Natural killer cell (primary cell): ENCODE results near the gene LSM5. TPM values are rescaled to one million over a fixed set of nuclear protein-coding genes. Genes with fewer than 3 reads are reported as not detected.

Source experiments
- ATAC-seq, 3 donors: fragments of 150-1000 bp in 2 of 3; fragments of 200-7000 bp in 1 of 3; cut with Tn5 transposase; 1 replicate in 1 of 3; 2 replicates in 2 of 3; pipeline ENCODE4 v1.10.0; 2021; ENCODE audit warnings: mild to moderate bottlenecking in 2 of 3, moderate library complexity in 2 of 3
- DNase-seq, 2 donors: peaks; one replicate each; pipeline versions ENCODE4 v3.0.0 to v3.0.0-alpha.2; 2013 to 2021; ENCODE audit warnings: mixed read lengths in 1 of 2
- H3K27ac ChIP-seq: one replicate; pipeline ENCODE4 v1.5.1; 2013; ENCODE audit warnings: mild to moderate bottlenecking, low read length
- H3K27me3 ChIP-seq: one replicate; pipeline ENCODE4 v1.6.1; 2013; ENCODE audit warnings: low read length; ENCODE audit not compliant: control insufficient read depth, insufficient read depth
- H3K36me3 ChIP-seq: one replicate; pipeline ENCODE4 v1.6.1; 2013; ENCODE audit warnings: low read length; ENCODE audit not compliant: control insufficient read depth, insufficient read depth
- H3K4me1 ChIP-seq: one replicate; pipeline ENCODE4 v1.6.1; 2013; ENCODE audit warnings: low read length; ENCODE audit not compliant: control insufficient read depth, insufficient read depth
- H3K4me3 ChIP-seq: one replicate; pipeline ENCODE4 v1.5.1; 2013; ENCODE audit warnings: low read length
- H3K9me3 ChIP-seq: one replicate; pipeline ENCODE4 v1.6.1; 2013; ENCODE audit warnings: low read length; ENCODE audit not compliant: control insufficient read depth, insufficient read depth
- H3K27ac Mint-ChIP-seq, 2 donors: one replicate each; pipeline ENCODE4 v1.8.0; 2022; ENCODE audit warnings: mild to moderate bottlenecking in 2 of 2, mixed read lengths in 2 of 2, moderate library complexity in 1 of 2
- H3K27me3 Mint-ChIP-seq, 2 donors: one replicate each; pipeline ENCODE4 v1.8.0; 2022; ENCODE audit warnings: low read depth in 2 of 2, mixed read lengths in 2 of 2
- H3K36me3 Mint-ChIP-seq: one replicate; pipeline ENCODE4 v1.8.0; 2022; ENCODE audit warnings: mixed read lengths
- H3K4me1 Mint-ChIP-seq, 2 donors: one replicate each; pipeline ENCODE4 v1.8.0; 2022; ENCODE audit warnings: mixed read lengths in 2 of 2
- H3K4me3 Mint-ChIP-seq: one replicate; pipeline ENCODE4 v1.8.0; 2022; ENCODE audit warnings: mild to moderate bottlenecking, moderate library complexity, mixed read lengths
- H3K9me3 Mint-ChIP-seq, 2 donors: one replicate each; pipeline ENCODE4 v1.8.0; 2022; ENCODE audit warnings: mixed read lengths in 2 of 2
- WGBS: methylation state at CpG from one replicate; pipeline ENCODE4 v1.1.7; 2013; ENCODE audit warnings: missing lambda C conversion rate; ENCODE audit not compliant: insufficient coverage; 5-methylcytosine and 5-hydroxymethylcytosine counted together
- intact Hi-C: fragments of 100-400 bp; cut with micrococcal nuclease; formaldehyde crosslinking; loops from one replicate; pipeline ENCODE4 v1.14.2; 2022
- total RNA-seq, 4 donors: library from RNA; stranded (reverse); fragments of 120-200 nt in 1 of 4; gene quantifications; one replicate each; pipeline versions ENCODE4 v1.2.3 to v1.2.4, GENCODE V29; 2013 to 2022
- TF ChIP-seq, protein P1 (sequence below): fragments of 200-600 bp; IDR thresholded peaks from one replicate; pipeline ENCODE4 v1.8.0; 2022; ENCODE audit warnings: antibody characterized with exemption

The LSM5 gene
- total RNA-seq, 3 donors from 2014 or later (not counting 1 experiment from before 2014, with no cell fraction given), result 16.0 to 21.2 (median 21.1) TPM

DNA sequence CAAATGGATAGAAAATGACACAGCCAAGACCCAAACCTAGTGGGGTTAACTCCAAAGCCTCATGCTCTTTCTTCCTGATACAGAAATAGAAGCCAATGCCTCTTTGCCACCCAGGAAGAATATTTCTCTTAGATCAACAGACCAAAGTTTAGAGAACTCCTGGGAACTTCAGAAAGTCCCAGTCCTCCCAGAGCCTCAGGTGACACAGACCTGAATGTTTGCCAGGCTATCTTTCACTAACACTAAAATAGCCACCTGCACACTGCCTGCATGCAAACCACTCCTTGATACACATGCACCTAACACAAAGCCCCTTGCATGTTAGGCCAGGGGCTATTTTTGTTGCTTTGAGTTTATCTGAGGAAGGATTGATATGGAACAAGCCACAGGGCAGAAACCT, 27.7 kb downstream of the LSM5 start:
- Histone ChIP-seq H3K9me3 (no peaks in the 10 kb centered on the region), H3K4me1 (no peaks in the 10 kb centered on the region), H3K27me3 (no peaks in the 10 kb centered on the region), H3K36me3 (no peaks in the 10 kb centered on the region), H3K27ac (no peak overlapping the region), H3K4me3 (no peak overlapping the region)
- TF ChIP-seq, protein P1, sequence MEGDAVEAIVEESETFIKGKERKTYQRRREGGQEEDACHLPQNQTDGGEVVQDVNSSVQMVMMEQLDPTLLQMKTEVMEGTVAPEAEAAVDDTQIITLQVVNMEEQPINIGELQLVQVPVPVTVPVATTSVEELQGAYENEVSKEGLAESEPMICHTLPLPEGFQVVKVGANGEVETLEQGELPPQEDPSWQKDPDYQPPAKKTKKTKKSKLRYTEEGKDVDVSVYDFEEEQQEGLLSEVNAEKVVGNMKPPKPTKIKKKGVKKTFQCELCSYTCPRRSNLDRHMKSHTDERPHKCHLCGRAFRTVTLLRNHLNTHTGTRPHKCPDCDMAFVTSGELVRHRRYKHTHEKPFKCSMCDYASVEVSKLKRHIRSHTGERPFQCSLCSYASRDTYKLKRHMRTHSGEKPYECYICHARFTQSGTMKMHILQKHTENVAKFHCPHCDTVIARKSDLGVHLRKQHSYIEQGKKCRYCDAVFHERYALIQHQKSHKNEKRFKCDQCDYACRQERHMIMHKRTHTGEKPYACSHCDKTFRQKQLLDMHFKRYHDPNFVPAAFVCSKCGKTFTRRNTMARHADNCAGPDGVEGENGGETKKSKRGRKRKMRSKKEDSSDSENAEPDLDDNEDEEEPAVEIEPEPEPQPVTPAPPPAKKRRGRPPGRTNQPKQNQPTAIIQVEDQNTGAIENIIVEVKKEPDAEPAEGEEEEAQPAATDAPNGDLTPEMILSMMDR, result no peak
- Mint-ChIP-seq H3K27me3 (peaks cover 0 to 4% of the 10 kb centered on the region in 2 donors), H3K27ac (no peak overlapping the region), H3K36me3 (no peaks in the 10 kb centered on the region), H3K9me3 (no peaks in the 10 kb centered on the region), H3K4me1 (no peaks in the 10 kb centered on the region), H3K4me3 (no peak overlapping the region)
- DNase-seq (no peak), ATAC-seq (no peak)
- intact Hi-C loops, result no loop called here

DNA sequence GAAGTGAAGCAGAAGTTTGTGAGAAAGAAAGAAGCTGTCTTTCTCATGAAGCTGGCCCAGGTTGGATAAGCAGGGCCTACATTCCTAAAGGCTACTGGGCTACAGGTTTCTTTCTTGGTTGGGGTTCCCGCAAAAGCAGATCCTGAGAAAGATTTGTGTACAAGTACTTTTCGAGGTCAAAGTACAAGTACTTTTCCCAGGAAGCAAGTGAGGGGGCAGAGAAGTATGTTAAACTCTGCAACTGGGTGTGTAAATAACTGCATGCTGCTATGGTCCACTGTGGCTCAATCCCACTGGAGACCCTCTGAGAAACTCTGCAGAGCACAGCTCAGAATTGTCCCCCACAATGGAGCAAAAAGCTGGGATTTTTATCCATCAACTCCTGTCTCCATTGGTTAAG, 28.7 kb downstream of the LSM5 start:
- Histone ChIP-seq H3K36me3 (no peaks in the 10 kb centered on the region), H3K4me3 (no peak overlapping the region), H3K27ac (no peak overlapping the region), H3K27me3 (no peaks in the 10 kb centered on the region), H3K4me1 (no peaks in the 10 kb centered on the region), H3K9me3 (no peaks in the 10 kb centered on the region)
- Mint-ChIP-seq H3K27ac (no peak overlapping the region), H3K4me1 (no peaks in the 10 kb centered on the region), H3K36me3 (no peaks in the 10 kb centered on the region), H3K27me3 (peaks cover 3 to 7% of the 10 kb centered on the region in 2 donors), H3K9me3 (no peaks in the 10 kb centered on the region), H3K4me3 (no peak overlapping the region)
- DNase-seq (no peak), ATAC-seq (no peak)
- 93% methylated on average over 2 of the region's 2 CpGs for WGBS
- intact Hi-C loops, result no loop called here
- TF ChIP-seq, protein P1, result no peak

GRCh38 chr7:32459788-32460187, 30.4 kb downstream of the LSM5 start:
- no peaks in the 10 kb centered on the region for H3K27me3 ChIP-seq

DNA sequence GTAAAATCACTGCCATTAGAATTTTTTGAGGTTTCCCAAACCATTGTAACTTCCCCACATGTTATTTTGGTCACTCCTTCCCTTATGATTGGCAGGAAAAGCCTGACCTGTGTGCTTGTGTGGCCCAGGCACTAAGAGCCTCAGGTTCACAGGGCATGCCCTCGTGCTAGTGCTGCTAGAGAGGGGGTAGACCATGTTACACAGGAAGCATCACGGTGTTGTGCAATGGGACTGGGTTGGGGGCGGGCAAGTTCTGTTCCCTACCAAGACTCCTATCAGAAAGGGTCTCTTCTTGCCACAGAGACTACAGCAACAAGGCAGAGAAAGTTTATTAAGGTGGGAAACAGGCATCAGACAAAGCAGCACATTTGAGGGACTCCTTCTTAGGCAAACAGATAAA, 32.2 kb downstream of the LSM5 start:
- Mint-ChIP-seq H3K4me3 (no peak overlapping the region), H3K9me3 (no peaks in the 10 kb centered on the region), H3K27me3 (peaks cover 8 to 24% of the 10 kb centered on the region in 2 donors), H3K36me3 (no peaks in the 10 kb centered on the region), H3K4me1 (no peaks in the 10 kb centered on the region), H3K27ac (no peak overlapping the region)
- TF ChIP-seq, protein P1, result no peak
- no peak for DNase-seq
- 52% methylated on average over 3 of the region's 3 CpGs for WGBS
- H3K4me3 ChIP-seq, result no peak overlapping the region
- no peak for ATAC-seq
- H3K27me3 ChIP-seq, result no peaks in the 10 kb centered on the region
- no peaks in the 10 kb centered on the region for H3K36me3 ChIP-seq
- H3K9me3 ChIP-seq, result no peaks in the 10 kb centered on the region
- no peak overlapping the region for H3K27ac ChIP-seq
- H3K4me1 ChIP-seq, result no peaks in the 10 kb centered on the region
- intact Hi-C loops, result no loop called here

More at GRCh38 chr7:32459788-32460187, 30.4 kb downstream of the LSM5 start:
- Histone ChIP-seq H3K4me1 (no peaks in the 10 kb centered on the region), H3K4me3 (no peak overlapping the region), H3K36me3 (no peaks in the 10 kb centered on the region), H3K27ac (no peak overlapping the region), H3K9me3 (no peaks in the 10 kb centered on the region)
- Mint-ChIP-seq H3K4me3 (no peak overlapping the region), H3K27ac (no peak overlapping the region), H3K4me1 (no peaks in the 10 kb centered on the region), H3K36me3 (no peaks in the 10 kb centered on the region), H3K27me3 (peaks cover 3 to 11% of the 10 kb centered on the region in 2 donors), H3K9me3 (no peaks in the 10 kb centered on the region)
- ATAC-seq (no peak), DNase-seq (no peak)
- TF ChIP-seq, protein P1, result no peak
- intact Hi-C loops, result no loop called here
- WGBS, result 84% methylated on average over 2 of the region's 2 CpGs
